Measurements from ENCODE around the gene EHHADH. TPM values are rescaled to one million over a fixed set of nuclear protein-coding genes. Genes with fewer than 3 reads are reported as not detected.

EHHADH gene
- total RNA-seq, 1 donor from 2014 or later, result 6.2 TPM

GRCh38 chr3:185149591-185149990, 104.3 kb downstream of the EHHADH start:
- DNase-seq (ENCODE audit: low spot score, unreplicated experiment), result no peak
- Mint-ChIP-seq H3K27me3 (peaks cover 30% of the 10 kb centered on the region), H3K36me3 (ENCODE audit: insufficient read depth) (no peaks in the 10 kb centered on the region), H3K4me1 (ENCODE audit: low read depth) (peaks cover 3% of the 10 kb centered on the region), H3K9me3 (ENCODE audit: low read depth) (no peaks in the 10 kb centered on the region), H3K4me3 (ENCODE audit: low read depth) (no peak overlapping the region), H3K27ac (no peak overlapping the region)
- TF ChIP-seq CTCF (IDR thresholded peaks at IDR 0.05; ENCODE audit: unreplicated experiment), result no peak

- Mint-ChIP-seq H3K36me3 (ENCODE audit: insufficient read depth) (no peaks in the 10 kb centered on the region), H3K27ac (no peak overlapping the region), H3K4me3 (ENCODE audit: low read depth) (no peak overlapping the region), H3K4me1 (ENCODE audit: low read depth) (no peaks in the 10 kb centered on the region), H3K9me3 (ENCODE audit: low read depth) (no peaks in the 10 kb centered on the region), H3K27me3 (peaks cover 11% of the 10 kb centered on the region)
- DNase-seq (ENCODE audit: low spot score, unreplicated experiment), result no peak
- TF ChIP-seq CTCF (IDR thresholded peaks at IDR 0.05; ENCODE audit: unreplicated experiment), result no peak
Observed at GRCh38 chr3:185145511-185145910, 108.3 kb downstream of the EHHADH start.

- no peak for DNase-seq (ENCODE audit: low spot score, unreplicated experiment)
- Mint-ChIP-seq H3K36me3 (ENCODE audit: insufficient read depth) (no peaks in the 10 kb centered on the region), H3K9me3 (ENCODE audit: low read depth) (no peaks in the 10 kb centered on the region), H3K4me3 (ENCODE audit: low read depth) (no peak overlapping the region), H3K4me1 (ENCODE audit: low read depth) (no peaks in the 10 kb centered on the region), H3K27ac (no peak overlapping the region), H3K27me3 (peaks cover 5% of the 10 kb centered on the region)
- TF ChIP-seq CTCF (IDR thresholded peaks at IDR 0.05; ENCODE audit: unreplicated experiment), result no peak
Observed at GRCh38 chr3:185144784-185145183, 109.1 kb downstream of the EHHADH start.

Small RNAs within 50 kb of the gene (microRNA-seq; reads per million reads assigned to microRNA genes)
- not detected for gene MIR5588 (ENCODE audit: borderline number of aligned reads, unreplicated experiment)

Other genes starting within 250 kb of the EHHADH start
- 5.8 and 5.9 TPM in 2 replicates for gene C3orf70, start 101.0 kb downstream of the EHHADH start, total RNA-seq
- 29.6 and 31.0 TPM in 2 replicates for gene MAP3K13, start 109.1 kb upstream of the EHHADH start, total RNA-seq
- 17.8 and 18.0 TPM in 2 replicates for gene TMEM41A, start 245.0 kb upstream of the EHHADH start, total RNA-seq